UCSD-AML1 (cell line): ENCODE measurements around the gene DLG2.

Experiments
- DNase-seq: peaks from one replicate; lab custom pipeline; 2025; ENCODE audit not compliant: unreplicated experiment; lab: John Stamatoyannopoulos, UW

The DLG2 gene

DNA sequence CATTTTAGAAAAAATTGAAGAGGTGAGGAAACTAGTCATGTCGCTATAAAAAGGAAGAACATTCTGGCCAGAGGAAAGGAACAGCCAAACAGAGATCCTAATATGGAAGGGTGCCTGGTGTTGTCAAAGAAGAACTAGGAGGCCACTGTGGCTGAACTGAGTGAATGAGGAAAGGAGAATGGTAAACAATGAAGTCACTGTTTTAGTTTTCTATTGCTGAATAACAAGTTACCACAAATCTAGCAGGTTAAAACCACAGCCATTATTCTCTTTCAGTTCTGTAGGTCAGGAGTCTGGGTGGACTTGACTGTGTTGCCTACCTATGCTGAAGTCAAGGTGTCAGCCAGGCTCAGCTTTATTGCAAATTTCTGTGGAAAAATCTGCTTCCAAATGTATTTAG lies 1791.7 kb downstream of the DLG2 start:
- DNase-seq = no peak

DNA sequence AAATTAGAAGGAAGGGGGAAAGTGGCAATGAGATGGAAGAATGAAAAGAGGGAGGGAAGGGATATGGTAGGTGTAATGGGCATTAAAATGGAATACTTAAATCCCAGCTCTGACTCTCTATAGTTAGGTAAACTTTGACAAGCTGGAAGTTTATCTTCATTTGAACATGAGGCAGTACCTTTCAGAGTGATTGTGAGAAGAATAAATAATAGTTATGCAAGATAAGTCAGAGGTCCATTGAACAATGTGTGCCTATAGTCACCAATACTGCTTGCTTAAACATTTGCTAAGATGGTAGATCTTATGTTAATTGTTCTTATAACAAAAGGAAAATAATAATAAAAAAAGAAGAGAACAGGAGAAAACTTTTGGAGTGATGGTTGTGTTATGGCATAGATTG lies 1795.2 kb downstream of the DLG2 start:
- no peak for DNase-seq

DNA sequence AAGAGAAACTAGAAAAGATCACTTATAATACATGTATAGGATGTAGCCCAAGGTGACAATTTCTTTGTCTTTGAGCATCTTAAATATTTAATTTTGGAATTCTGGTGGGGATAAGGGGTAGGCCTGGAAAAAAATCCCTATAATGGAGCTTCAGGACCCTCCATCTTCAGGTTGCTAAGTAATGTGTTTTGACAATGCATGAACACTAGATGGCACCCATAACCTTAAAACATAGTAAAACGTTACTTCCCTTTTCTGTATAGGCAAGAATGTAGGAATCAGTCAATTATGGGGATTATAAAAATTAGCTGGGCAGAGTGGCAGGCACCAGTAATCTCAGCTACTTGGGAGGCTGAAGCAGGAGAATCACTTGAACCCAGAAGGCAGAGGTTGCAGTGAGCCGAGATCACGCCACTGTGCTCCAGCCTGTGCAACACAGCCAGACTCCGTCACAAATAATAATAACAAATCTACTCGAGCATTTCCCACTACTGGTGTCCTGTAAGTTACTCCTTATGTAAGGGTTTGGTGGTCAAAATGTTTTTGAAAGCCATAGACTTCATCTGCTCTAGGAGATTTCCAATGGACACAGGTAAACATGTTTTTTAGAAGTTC lies 1799.1 kb downstream of the DLG2 start:
- no peak for DNase-seq

DNA sequence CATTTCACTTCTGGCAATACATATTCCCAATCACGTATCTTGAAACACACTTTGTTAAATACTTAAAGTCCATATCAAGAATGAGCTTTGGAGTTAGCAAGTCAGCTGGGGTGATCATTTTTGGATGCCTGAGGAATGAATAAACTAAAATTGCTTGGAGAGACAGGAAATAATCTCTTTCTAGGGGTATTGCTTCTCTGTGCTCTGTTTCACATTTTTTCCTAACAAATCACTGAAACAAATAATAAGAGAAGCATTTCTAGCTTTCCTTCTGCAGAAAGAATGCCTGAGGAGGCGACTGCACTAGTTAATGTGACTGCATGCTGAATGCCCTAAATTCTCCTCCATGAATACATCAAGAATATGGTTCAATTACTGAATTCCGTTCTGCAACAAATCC lies 1799.6 kb downstream of the DLG2 start:
- no peak for DNase-seq

DNA sequence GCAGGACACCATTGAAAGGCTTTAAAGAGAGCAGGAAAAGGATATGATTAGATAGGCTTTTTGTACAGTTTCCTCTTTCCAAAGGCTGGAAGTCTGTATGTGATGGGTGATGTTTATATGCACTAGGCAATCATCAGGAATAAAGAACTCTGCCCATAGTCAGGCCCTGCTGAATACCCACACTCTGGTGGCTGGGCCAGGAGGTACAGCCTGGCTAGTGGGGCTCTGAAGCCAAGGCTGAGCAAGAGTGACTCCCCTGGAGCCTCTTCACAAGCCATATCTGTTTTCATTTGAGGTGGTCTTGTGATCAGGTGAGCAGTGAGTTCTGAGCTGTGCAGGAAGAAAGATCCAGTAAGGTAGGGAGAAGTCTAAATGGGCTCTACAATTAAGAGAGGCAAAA lies 1801.1 kb downstream of the DLG2 start:
- no peak for DNase-seq

DNA sequence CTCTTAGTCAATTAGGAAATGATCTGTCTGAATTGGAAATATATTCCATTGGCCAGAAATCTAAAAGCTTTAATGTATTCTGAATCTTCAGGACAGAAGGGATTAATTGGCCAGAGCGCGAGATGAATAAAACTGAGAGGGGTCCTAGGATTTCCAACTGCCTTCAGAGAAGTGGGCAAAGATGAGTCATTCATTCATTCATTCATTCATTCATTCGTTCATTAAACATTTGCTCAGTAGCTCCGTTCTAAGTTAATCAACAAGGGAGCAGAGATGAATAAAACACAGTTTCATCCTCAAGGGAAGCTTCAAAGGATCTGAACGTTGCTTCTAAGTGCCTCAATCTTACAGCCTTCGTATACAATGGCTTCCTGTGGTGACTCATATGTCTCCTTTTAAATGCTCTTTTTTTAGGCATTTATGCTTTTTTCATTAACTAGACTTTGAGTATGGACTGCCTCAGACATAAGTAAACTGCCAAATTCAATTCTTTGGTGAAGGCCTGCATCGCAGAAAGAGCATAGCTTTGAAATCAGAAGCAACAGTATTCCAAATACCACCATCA lies 1803.6 kb downstream of the DLG2 start:
- no peak for DNase-seq

DNA sequence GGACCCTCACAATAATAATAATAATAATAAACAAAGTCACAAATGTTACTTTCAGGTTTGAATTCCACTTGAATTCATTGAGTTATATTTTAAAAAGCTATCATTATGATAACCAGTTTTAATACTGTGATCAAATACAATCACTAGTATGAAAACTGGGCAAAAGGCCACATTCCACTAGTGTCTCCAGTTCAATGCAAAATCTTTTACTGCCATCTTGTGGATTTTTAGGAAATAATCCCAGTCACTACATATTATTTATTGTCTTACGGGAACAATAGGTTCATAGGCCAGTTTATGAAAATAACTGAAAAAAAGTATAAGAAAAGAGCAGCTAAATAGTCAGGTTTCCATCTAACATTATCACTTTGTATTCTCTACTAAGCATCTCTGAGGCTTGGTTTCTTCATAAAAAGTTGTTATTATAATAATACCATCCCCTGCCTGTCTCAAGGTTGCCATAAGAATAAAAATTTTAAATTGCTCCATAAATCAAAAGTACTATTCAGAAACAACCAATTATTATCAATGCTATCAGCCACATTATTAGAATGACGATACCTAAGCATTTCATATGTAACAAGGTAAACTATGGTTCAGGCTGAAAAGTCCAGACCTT lies 1807.1 kb downstream of the DLG2 start:
- no peak for DNase-seq

DNA sequence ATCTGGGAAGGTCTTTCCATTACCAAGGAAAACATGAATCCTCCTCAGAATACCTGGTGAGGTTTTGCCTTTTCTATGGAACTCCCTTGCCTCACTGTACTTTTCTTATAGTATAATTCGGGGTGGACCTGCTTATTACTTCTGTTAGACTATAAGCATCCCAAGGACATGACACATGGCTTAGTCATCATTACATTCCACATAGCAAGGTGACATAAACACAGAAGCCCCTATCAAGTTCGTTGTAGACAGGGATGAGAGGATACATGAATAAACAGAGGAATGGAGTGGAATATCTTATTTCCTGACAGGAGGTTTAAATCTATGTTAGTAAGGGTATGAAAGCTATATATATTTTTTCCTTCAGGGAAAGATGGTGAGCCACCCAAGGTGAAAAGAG lies 1808.8 kb downstream of the DLG2 start:
- DNase-seq = no peak

DNA sequence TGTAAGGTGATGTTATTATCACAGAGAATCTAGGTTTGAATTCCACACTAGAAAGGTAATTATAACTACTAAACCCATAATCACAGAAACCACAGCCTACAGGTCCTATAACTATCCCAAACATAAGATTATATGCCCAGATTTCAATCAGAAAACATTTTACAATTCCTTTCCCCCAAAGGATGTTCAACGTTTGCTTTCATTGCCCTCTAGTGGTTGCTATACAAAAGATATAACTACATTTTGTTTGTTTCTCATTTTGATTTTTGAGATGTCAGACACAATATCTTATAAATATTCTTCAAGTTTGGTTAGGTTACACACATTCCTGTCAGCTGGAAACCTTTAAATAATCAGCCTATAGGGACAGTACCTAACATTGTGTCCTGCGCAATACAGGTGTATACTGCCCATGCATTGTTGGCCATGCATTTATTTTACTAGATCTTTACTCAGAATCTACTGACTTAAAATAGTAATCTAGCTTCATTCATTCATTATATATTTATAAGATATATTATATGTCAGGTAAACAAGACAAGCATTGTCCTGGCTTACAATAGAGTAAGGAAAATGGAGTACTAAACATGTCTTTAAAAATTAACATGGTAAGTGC lies 1810.5 kb downstream of the DLG2 start:
- no peak for DNase-seq

DNA sequence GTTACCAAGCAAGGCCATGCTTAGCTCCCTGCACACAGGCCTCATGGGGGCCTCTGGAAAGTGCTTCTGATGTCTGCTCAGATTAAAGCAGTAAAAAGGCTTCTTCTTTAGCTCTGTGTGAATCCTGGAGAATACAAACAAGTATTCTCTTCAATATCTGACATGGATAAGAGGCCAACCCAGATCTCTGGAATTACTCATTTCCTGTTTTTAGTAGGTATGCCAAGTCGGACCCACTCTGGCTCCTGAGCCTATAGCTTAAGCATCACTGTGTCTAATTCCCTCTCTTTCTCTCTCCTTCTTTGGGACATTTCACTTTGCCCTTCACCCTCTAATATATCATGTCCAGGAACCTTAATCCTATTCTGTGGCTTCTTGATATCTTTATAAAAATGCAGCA lies 1811.4 kb downstream of the DLG2 start:
- no peak for DNase-seq

DNA sequence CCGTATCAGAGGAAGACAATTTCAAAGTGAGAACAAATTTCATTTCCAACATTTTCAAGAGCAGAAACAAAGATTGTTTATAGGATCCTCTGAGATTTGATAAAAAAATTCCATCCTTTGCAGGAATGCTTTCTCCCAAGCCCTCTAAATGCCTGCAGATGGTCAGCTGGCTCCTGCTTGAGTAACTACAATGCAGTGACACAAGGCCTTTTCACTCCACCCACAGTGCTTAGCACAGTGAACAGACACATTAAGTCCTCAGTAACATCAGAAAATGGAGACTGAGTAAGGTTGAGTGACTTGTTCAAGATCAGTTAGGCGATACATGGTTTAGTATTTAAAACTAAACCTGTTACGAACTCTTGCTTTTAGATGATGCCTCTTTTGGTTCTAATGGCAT lies 1813.8 kb downstream of the DLG2 start:
- DNase-seq = no peak

DNA sequence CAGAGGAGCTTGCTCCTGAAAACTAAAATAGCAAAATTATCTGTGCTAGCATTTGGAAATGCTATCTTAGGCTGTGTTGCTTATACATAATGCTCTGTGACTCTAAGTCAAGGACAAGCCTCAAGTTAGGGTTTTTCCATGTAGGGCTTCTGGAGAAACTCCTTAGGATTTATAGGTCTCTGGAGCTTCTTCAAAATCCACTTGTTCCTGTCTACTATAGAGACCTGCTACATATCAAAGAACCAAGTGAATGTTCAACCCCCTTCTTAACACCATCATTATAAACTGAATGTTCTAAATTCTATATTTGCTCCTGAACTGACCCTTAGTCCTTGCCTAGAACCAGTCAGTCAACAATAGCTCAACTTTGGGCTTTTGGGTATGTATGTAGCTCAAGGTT lies 1817.9 kb downstream of the DLG2 start:
- no peak for DNase-seq

DNA sequence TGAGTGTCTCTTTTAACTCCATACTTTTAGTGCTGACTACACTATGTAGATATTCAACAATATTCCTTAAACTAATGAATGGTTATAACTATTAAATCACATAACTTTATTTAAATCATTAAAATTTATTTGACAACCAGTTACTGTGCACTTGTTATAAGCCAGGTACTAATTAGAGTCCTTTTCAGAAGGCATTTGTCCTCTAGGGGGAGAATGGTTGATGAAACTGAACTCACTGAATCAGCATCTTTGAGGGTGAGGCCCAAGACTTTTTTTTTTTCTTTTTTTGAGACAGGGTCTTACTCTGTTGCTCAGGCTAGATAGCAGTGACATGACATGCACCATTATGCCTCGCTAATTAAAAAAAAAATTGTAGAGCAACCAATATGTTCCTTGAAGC lies 1825.3 kb downstream of the DLG2 start:
- DNase-seq = no peak

DNA sequence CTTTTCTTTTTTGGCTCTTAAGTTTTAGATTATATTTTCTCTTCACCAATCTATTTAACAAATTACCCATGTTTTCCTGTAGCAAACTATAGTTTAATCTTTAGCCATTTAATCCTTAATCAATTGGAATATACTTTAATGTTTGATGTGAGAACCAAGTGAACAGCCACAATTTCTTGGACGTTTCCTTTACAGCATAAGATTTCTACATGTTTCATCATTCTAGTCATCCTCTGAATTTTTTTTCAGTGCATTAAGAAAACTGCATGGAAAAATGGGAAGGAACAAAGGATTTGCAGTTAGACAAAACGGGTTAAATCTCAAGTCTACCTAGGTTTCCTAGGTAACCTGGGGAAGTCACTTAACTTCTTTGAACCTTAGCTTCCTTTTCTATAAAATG lies 1833.8 kb downstream of the DLG2 start:
- no peak for DNase-seq

DNA sequence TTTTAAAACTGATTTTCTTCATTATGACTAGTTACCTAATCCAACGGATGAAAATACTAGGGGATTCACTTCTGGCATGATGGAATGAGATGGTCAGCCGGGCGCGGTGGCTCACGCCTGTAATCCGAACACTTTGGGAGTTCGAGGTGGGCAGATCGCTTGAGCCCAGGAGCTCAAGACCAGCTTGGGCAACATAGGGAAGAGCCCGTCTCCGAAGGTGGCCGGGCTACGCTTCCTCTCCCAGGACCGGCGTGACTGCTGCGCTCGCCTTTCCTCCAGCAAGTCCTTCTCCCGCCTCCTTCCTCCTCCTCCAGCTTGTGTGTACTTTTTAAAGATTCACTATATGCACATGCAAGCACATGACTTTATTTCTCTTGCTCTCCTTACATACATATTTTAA lies 1835.6 kb downstream of the DLG2 start:
- DNase-seq = no peak

DNA sequence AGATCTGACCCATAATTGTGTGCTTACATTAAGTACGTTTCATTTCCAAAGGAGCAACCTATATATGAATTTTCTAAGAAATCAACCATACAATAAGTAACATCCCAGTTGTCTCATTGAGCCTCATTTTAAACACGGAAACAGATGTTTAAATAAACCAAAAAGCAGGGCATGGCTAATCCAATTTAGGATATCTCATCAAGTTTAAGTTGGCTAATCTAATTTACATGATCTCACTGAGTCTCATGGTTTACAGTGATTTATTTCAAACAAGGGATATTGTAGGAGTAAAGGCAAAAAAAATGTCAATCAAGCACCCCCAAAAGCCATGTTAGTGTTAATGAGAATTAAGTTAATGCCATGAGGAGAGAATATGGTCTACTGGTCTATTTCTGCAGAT lies 1841.2 kb downstream of the DLG2 start:
- DNase-seq = no peak

DNA sequence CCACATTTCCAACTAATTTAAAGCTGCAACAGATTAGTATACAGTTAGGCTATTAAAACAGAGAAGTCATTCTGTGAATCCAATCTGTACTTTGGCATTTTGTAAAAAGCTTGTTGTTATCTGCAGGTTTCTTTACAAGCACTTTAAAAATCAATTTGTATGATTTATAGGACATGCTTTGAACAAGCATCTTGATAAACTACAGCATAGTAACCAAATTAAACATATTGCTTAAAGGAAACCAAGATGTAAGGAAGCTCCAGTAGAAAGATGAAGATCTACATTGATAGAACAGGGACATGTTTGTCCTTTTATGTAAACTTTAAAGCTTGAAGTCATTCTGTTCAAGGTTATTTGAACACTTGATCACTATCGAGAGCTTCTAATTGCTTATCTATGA lies 1842.7 kb downstream of the DLG2 start:
- no peak for DNase-seq

DNA sequence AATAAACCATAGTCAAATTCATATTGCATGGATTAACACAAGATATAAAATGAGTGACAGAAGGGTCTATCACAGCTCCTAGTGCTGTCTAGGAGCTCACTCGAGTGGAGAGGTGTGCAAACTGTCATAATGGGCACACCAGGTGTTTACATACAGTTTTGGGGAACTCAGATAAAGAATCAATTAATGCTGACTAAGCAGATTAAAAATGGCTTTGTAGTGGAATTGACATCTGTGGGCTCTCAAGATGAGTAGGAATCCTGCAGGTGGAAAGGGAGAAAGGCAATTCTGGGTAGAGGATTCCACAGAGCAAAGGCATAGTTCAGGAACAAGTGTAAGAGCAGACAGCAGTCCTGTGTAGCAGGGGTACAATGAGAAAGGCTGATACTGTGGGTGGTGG lies 1844.8 kb downstream of the DLG2 start:
- DNase-seq = no peak

DNA sequence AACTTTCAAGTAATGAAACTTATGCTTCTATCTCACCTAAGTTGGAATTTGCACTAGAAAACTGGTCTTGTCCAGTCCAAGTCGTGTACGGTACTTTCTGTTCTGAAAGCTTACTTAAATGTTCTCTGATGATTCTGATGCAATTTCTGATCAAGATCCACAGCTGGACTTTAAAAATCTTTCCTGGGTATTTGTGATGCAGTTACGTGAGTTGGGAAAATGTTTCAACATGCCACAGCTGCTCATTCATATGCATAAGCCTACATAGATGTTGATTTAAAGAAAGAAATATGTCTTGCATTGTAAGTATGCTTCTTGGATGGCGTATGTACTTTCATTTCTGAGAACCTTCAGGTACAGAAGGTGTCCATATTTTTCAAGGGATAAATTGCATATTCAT lies 1847.3 kb downstream of the DLG2 start:
- no peak for DNase-seq

DNA sequence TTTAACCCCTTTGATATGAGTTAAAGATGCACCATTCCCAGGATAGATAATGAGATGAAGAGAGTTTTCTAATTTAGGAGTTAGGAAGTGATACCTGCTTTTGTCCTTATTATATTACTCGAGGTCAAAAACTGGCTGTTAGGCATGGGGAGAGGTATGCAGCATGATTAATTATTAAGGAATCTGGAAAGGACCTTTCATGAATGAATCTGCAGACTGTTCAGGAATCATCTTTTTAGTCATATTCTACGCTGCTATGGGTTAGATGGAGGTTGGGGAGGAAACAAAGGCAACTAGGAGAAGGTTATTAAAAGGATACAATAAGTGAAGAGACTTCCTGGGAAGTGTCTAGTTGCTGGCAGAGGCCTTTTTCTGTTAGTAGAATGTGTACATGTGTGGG lies 1848.5 kb downstream of the DLG2 start:
- DNase-seq = no peak

DNA sequence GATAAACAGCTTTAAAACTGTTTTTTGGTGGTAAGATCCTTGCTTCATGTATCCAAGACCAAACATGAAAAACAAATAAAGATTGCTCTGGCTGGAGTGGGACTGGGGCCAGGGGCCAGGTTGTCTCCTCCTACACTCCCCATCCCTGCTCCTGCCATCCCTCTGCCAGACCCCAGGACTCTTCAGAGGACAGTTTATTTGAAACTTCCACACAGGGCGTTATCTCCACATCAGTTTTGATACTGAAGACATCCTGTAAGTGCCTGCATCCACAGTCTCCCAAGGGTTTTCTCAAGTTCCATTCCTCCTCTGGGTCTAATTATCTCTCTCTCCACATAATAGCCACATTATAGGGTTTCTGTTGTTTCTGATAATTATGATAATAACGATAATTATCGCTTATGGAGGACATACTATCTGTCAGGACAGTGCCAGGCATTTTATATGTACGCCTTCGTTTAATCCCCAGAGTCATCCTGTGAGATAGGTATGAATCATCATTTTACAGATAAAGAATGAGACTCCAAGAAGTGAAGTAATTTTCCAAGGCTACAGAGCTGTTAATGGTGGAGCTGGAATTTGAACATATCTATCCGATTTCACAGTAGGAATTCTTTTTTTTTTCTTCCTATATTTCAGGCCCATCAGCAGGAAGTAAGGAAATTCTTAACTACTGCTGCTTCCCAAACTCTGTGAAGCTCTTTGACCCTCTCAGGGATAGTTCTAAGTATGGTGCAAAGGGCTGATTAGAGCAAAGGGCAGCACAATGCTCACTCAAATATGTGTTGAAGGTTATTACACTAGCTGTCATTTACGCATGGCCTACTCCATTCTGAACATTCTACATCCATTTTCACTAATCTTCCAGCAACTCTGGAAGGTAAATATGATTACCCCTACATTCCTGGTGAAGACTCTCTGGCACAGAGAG lies 1852.9 kb downstream of the DLG2 start:
- no peak for DNase-seq

DNA sequence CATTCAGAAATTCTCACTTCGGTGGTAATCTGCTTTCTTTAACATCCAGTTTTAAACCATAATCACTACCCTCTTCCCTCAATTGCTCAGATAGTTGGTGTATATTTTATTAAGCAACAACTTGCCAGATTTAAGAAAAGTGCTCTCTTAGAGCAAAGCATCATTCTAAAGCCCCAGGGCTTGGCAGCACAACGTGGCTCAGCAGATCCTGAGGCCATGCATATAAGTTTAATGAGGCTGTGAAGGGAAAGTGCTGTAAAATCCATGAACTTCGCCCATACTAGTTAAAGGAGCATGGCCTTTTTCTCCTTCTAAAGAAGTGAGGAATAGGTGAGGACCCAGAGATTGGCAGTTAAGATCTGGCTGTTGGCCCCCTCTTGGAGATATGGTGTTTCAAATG lies 1858.7 kb downstream of the DLG2 start:
- DNase-seq = no peak
